ENCODE results near the gene GRK2. TPM values are rescaled to one million over a fixed set of nuclear protein-coding genes. Genes with fewer than 3 reads are reported as not detected.

Gene GRK2
- 53.3 TPM for total RNA-seq

GRCh38 chr11:67266449-67267187 lies at the start of gene GRK2:
TSS of gene GRK2 (plus strand) at chr11:67266473. CDS start at chr11:67266700, 227 bp downstream.

DNA sequence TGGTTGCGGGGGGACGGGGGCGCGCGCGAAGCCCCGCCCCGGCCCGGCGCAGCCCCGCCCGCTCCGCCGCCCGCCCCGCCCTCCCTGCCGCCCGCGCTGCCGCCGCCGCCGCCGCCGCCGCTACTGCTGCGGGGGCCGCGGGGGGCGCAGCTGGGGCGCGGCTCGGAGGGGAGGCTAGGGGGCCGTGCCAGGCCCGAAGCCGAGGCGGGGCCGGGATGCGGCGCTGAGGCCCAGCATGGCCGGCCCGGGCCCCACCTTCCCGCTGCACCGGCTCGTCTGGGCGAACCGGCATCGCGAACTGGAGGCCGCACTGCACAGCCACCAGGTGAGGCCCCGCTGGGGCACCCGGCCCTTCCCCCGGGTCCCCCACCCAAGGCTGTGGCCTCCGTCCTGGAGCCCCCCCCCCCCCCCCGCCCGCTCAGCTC lies 23.0 kb downstream of the GRK2 start, which contains the start of gene ANKRD13D:
Gene ANKRD13D, plus strand, starts transcription at position 78 of the 425 bp plus-strand sequence. Its CDS starts 158 bp downstream, at position 236.

DNA sequence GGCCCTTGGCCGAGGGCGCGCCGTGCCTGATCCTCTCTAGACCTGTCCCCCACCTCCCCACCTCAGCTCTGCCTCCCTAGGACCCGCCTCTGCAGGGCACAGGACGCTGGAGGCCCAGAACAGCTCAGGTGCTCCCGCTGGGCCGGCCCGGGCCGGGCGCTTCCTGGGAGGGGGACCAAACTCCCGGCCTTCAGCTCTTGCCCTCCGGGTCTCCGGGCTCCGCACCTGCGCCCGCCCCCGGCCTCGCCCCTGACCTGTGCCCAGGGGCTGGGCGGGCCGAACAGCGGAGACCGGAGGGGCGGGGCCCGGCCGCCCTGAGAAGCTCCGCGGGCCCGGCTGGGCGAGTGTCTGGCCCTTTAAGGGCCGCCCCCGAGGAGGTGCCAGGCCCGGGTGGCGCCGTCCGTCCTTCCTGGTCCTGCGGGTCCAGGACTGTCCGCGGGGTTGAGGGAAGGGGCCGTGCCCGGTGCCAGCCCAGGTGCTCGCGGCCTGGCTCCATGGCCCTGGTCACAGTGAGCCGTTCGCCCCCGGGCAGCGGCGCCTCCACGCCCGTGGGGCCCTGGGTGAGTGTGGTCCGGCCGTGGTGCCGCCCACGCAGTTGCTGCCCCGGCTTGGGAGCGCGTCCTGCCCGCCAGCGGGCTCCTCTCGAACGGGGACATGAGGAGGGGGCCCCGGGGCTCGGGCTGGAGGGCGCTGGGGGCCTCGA lies 37.0 kb downstream of the GRK2 start, which contains the start of gene SSH3:
Gene SSH3, plus strand, starts transcription at position 399 of the 703 bp plus-strand sequence. Its CDS starts 96 bp downstream, at position 495.

Other genes starting within 250 kb of the GRK2 start
- 6.0 TPM for gene SYT12, start 243.3 kb upstream of the GRK2 start, total RNA-seq
- 0.23 TPM for gene RHOD, start 209.6 kb upstream of the GRK2 start, total RNA-seq
- 52.4 TPM for gene KDM2A, start 147.2 kb upstream of the GRK2 start, total RNA-seq
- gene ANKRD13D, start 22.8 kb downstream of the GRK2 start, total RNA-seq: 57.7 TPM
- 4.6 TPM for gene SSH3, start 37.1 kb downstream of the GRK2 start, total RNA-seq
- gene POLD4, start 87.1 kb downstream of the GRK2 start, total RNA-seq: 4.2 TPM
- gene CLCF1, start 107.1 kb downstream of the GRK2 start, total RNA-seq: not detected
- 15.5 TPM for gene RAD9A, start 125.5 kb downstream of the GRK2 start, total RNA-seq
- gene PPP1CA, start 135.4 kb downstream of the GRK2 start, total RNA-seq: 65.0 TPM
- gene TBC1D10C, start 137.6 kb downstream of the GRK2 start, total RNA-seq: 0.46 TPM
- 0.23 TPM for gene CARNS1, start 149.2 kb downstream of the GRK2 start, total RNA-seq
- 12.9 TPM for gene RPS6KB2, start 162.0 kb downstream of the GRK2 start, total RNA-seq
- gene PTPRCAP, start 171.2 kb downstream of the GRK2 start, total RNA-seq: not detected
- 28.8 TPM for gene CORO1B, start 177.0 kb downstream of the GRK2 start, total RNA-seq
- not detected for gene GPR152, start 186.3 kb downstream of the GRK2 start, total RNA-seq
- gene CABP4, start 188.9 kb downstream of the GRK2 start, total RNA-seq: 0.23 TPM
- 9.5 TPM for gene TMEM134, start 202.8 kb downstream of the GRK2 start, total RNA-seq
- gene AIP, start 216.6 kb downstream of the GRK2 start, total RNA-seq: 53.7 TPM
- gene PITPNM1, start 238.9 kb downstream of the GRK2 start, total RNA-seq: 81.7 TPM
- gene CDK2AP2, start 241.7 kb downstream of the GRK2 start, total RNA-seq: 9.5 TPM